HEK293 (cell line): Measurements from ENCODE around the gene MLLT6.

ENCODE experiments used
- ATF2 ChIP-seq: fragments of 450-650 bp; formaldehyde crosslinking; IDR thresholded peaks from 2 replicates; pipeline ENCODE4 v1.5.1; 2016; ENCODE audit warnings: missing biosample characterization, missing genetic modification characterization, low read depth
- BCL11A ChIP-seq: fragments of 450-650 bp; formaldehyde crosslinking; IDR thresholded peaks from 2 replicates; pipeline ENCODE4 v1.5.1; 2016; ENCODE audit warnings: low read depth, missing biosample characterization, missing genetic modification characterization
- CTCF ChIP-seq: fragments of 450-650 bp; formaldehyde crosslinking; IDR thresholded peaks from 2 replicates; pipeline ENCODE4 v1.5.1; 2016; ENCODE audit warnings: missing biosample characterization, missing genetic modification characterization
- SALL2 ChIP-seq: fragments of 450-650 bp; formaldehyde crosslinking; IDR thresholded peaks from 2 replicates; pipeline ENCODE4 v1.5.0; 2017; ENCODE audit warnings: missing biosample characterization, mild to moderate bottlenecking, missing genetic modification characterization, borderline replicate concordance
- ZBTB6 ChIP-seq: fragments of 450-650 bp; formaldehyde crosslinking; IDR thresholded peaks from 2 replicates; pipeline ENCODE4 v1.5.1; 2017; ENCODE audit warnings: missing biosample characterization, missing genetic modification characterization
- ZNF10 ChIP-seq: fragments of 450-650 bp; formaldehyde crosslinking; IDR thresholded peaks from 2 replicates; pipeline ENCODE4 v1.5.1; 2017; ENCODE audit warnings: missing biosample characterization, missing genetic modification characterization
- ZNF138 ChIP-seq: fragments of 450-650 bp; formaldehyde crosslinking; IDR thresholded peaks from 2 replicates; pipeline ENCODE4 v1.5.1; 2016; ENCODE audit warnings: missing biosample characterization, missing genetic modification characterization, borderline replicate concordance
- ZNF311 ChIP-seq: fragments of 450-650 bp; formaldehyde crosslinking; IDR thresholded peaks from 2 replicates; pipeline ENCODE4 v1.5.1; 2017; ENCODE audit warnings: missing biosample characterization, missing genetic modification characterization, borderline replicate concordance
- ZNF664 ChIP-seq: fragments of 450-650 bp; formaldehyde crosslinking; IDR thresholded peaks from 2 replicates; pipeline ENCODE4 v1.5.1; 2016; ENCODE audit warnings: missing biosample characterization, missing genetic modification characterization
- ZNF776 ChIP-seq: fragments of 450-650 bp; formaldehyde crosslinking; IDR thresholded peaks from 2 replicates; pipeline ENCODE4 v1.5.0; 2017; ENCODE audit warnings: missing biosample characterization, missing genetic modification characterization, borderline replicate concordance
- TF ChIP-seq, protein P1 (sequence below): fragments of 450-650 bp; formaldehyde crosslinking; optimal IDR thresholded peaks from 2 replicates; pipeline ENCODE3; 2016; ENCODE audit warnings: missing biosample characterization, mild to moderate bottlenecking, missing genetic modification characterization

DNA sequence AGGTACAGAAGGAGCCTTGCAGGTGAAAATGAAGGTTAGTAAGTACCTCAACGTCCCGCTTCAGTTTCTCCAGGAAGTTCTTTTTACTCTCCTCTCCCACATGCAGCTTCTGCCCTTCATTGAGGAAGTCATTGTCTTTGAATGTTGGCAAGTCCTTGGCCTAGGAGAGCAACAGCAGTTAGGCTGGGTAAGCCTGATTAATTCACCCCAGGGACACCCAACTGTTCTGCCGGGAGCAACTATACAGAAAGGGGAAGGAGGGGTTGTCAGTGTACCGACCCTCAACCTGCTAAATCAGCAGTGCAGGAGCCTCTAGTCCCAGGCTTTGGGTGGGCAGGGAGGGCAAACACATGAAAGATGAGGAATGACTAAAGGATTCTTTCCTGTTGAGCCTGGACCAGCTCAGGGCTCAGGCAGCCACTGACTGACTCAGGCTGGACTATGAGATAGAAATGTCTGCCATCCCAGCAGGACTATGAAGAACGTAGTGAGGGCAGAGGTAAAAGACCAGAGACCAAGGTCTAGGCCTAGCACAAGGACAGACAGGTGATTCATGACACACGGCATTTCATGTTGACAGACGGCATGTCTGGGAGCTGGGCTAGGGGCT lies 72.7 kb downstream of the MLLT6 start:
- TF ChIP-seq ZNF311 = no peak
- TF ChIP-seq CTCF = no peak
- TF ChIP-seq ZNF10 (tag by site-specific recombination) = no peak
- no peak for TF ChIP-seq BCL11A
- no peak for TF ChIP-seq ZNF664 (tag by site-specific recombination)
- TF ChIP-seq ZNF776 (tag by site-specific recombination) = no peak
- TF ChIP-seq ATF2 (tag by site-specific recombination) = no peak
- TF ChIP-seq ZNF138 (tag by site-specific recombination) = no peak
- no peak for TF ChIP-seq ZBTB6 (tag by site-specific recombination)
- no peak for TF ChIP-seq SALL2 (tag by site-specific recombination)
- TF ChIP-seq, protein P1, sequence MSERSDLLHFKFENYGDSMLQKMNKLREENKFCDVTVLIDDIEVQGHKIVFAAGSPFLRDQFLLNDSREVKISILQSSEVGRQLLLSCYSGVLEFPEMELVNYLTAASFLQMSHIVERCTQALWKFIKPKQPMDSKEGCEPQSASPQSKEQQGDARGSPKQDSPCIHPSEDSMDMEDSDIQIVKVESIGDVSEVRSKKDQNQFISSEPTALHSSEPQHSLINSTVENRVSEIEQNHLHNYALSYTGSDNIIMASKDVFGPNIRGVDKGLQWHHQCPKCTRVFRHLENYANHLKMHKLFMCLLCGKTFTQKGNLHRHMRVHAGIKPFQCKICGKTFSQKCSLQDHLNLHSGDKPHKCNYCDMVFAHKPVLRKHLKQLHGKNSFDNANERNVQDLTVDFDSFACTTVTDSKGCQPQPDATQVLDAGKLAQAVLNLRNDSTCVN = no peak
